Progenitor cell of endocrine pancreas (in vitro differentiated cells): ENCODE results near the gene LRIT1. TPM values are rescaled to one million over a fixed set of nuclear protein-coding genes. Genes with fewer than 3 reads are reported as not detected.

Experiments used
- DNase-seq: peaks from one replicate; pipeline ENCODE4 v3.0.0; 2021; ENCODE audit warnings: low spot score; ENCODE audit not compliant: unreplicated experiment
- H3K27ac Mint-ChIP-seq: 2 replicates; pipeline ENCODE4 v1.8.0; 2021; ENCODE audit warnings: mild to moderate bottlenecking, moderate library complexity, mixed read lengths
- H3K27me3 Mint-ChIP-seq: 2 replicates; pipeline ENCODE4 v1.8.0; 2021; ENCODE audit warnings: mixed read lengths
- H3K36me3 Mint-ChIP-seq: 2 replicates; pipeline ENCODE4 v1.8.0; 2022; ENCODE audit warnings: mixed read lengths; ENCODE audit not compliant: insufficient read depth
- H3K4me1 Mint-ChIP-seq: 2 replicates; pipeline ENCODE4 v1.8.0; 2021; ENCODE audit warnings: low read depth, mixed read lengths
- H3K4me3 Mint-ChIP-seq: 2 replicates; pipeline ENCODE4 v1.8.0; 2021; ENCODE audit warnings: low read depth, mild to moderate bottlenecking, moderate library complexity, mixed read lengths
- H3K9me3 Mint-ChIP-seq: 2 replicates; pipeline ENCODE4 v1.8.0; 2021; ENCODE audit warnings: low read depth, mixed read lengths
- CTCF ChIP-seq: fragments of 200-600 bp; sonication (generic); IDR thresholded peaks from one replicate; pipeline ENCODE4 v1.5.0; 2021; ENCODE audit warnings: antibody characterized with exemption, mild to moderate bottlenecking; ENCODE audit not compliant: unreplicated experiment
- total RNA-seq: library from RNA; stranded (reverse); gene quantifications from 2 replicates; pipeline ENCODE4 v1.2.1, GENCODE V29; 2021

LRIT1 gene
- total RNA-seq, 1 donor from 2014 or later = not detected

- Mint-ChIP-seq H3K27ac (no peak overlapping the region), H3K4me1 (no peaks in the 10 kb centered on the region), H3K27me3 (peaks cover 26% of the 10 kb centered on the region), H3K4me3 (no peak overlapping the region), H3K9me3 (no peaks in the 10 kb centered on the region), H3K36me3 (no peaks in the 10 kb centered on the region)
- no peak for TF ChIP-seq CTCF
- DNase-seq = no peak
These were observed 16.1 kb upstream of the LRIT1 start for GRCh38 chr10:84257343-84258020.

GRCh38 chr10:84256510-84257342 is 15.4 kb upstream of the LRIT1 start:
- DNase-seq = no peak
- H3K36me3 Mint-ChIP-seq = no peaks in the 10 kb centered on the region
- TF ChIP-seq CTCF = peak; percentile 70
- peaks cover 21% of the 10 kb centered on the region for H3K27me3 Mint-ChIP-seq
- H3K4me3 Mint-ChIP-seq = no peak overlapping the region
- no peaks in the 10 kb centered on the region for H3K9me3 Mint-ChIP-seq
- H3K4me1 Mint-ChIP-seq = no peaks in the 10 kb centered on the region
- H3K27ac Mint-ChIP-seq = no peak overlapping the region

- Mint-ChIP-seq H3K9me3 (no peaks in the 10 kb centered on the region), H3K4me3 (no peak overlapping the region), H3K36me3 (no peaks in the 10 kb centered on the region), H3K27ac (no peak overlapping the region), H3K4me1 (no peaks in the 10 kb centered on the region), H3K27me3 (peaks cover 21% of the 10 kb centered on the region)
- DNase-seq = no peak
- TF ChIP-seq CTCF = no peak
These were observed 13.5 kb upstream of the LRIT1 start for GRCh38 chr10:84254552-84255478.

GRCh38 chr10:84248794-84249193 is 7.4 kb upstream of the LRIT1 start:
- Mint-ChIP-seq H3K4me3 (no peak overlapping the region), H3K27ac (no peak overlapping the region), H3K36me3 (no peaks in the 10 kb centered on the region), H3K4me1 (no peaks in the 10 kb centered on the region), H3K27me3 (peaks cover 21% of the 10 kb centered on the region), H3K9me3 (no peaks in the 10 kb centered on the region)
- no peak for DNase-seq
- no peak for TF ChIP-seq CTCF

GRCh38 chr10:84247496-84247895 is 6.2 kb upstream of the LRIT1 start:
- DNase-seq = no peak
- peaks cover 17% of the 10 kb centered on the region for H3K27me3 Mint-ChIP-seq
- no peaks in the 10 kb centered on the region for H3K4me1 Mint-ChIP-seq
- no peaks in the 10 kb centered on the region for H3K9me3 Mint-ChIP-seq
- H3K4me3 Mint-ChIP-seq = no peak overlapping the region
- no peak for TF ChIP-seq CTCF
- no peaks in the 10 kb centered on the region for H3K36me3 Mint-ChIP-seq
- no peak overlapping the region for H3K27ac Mint-ChIP-seq
